Neural progenitor cell (in vitro differentiated cells): Measurements from ENCODE around the gene OR7G1.

Source experiments
- EZH2 ChIP-seq: fragments of 200-600 bp; sonication (generic); IDR thresholded peaks from 2 replicates; pipeline ENCODE4 v1.6.1; 2017; ENCODE audit warnings: antibody characterized with exemption, mild to moderate bottlenecking, moderate library complexity
- EZH2phosphoT487 ChIP-seq: fragments of 200-600 bp; sonication (generic); IDR thresholded peaks from 2 replicates; pipeline ENCODE4 v1.6.1; 2017; ENCODE audit warnings: antibody characterized with exemption
- TF ChIP-seq, protein P1 (sequence below): fragments of 200-600 bp; sonication (generic); IDR thresholded peaks from 2 replicates; pipeline ENCODE4 v1.5.1; 2017; ENCODE audit warnings: antibody characterized with exemption, mild to moderate bottlenecking

DNA sequence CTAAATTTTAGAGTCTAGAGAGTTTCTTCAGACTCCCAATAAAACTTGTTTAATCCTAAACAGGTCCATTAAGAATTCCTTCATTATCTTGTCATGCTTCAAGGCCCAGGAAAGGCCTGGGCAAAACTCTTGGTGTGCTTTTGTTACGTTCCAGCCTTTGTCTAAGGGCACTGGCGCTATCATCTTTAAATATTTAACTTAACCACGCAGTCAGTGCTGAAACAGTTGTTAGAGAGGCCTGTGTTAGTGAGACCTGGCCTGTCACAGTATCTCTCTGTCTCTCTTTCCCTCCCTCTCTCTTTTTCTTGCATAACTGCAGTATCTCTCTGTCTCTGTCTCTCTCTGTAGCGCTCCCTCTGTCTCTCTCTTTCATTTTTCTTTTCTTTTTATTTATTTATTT lies 36.9 kb downstream of the OR7G1 start:
- TF ChIP-seq, protein P1, sequence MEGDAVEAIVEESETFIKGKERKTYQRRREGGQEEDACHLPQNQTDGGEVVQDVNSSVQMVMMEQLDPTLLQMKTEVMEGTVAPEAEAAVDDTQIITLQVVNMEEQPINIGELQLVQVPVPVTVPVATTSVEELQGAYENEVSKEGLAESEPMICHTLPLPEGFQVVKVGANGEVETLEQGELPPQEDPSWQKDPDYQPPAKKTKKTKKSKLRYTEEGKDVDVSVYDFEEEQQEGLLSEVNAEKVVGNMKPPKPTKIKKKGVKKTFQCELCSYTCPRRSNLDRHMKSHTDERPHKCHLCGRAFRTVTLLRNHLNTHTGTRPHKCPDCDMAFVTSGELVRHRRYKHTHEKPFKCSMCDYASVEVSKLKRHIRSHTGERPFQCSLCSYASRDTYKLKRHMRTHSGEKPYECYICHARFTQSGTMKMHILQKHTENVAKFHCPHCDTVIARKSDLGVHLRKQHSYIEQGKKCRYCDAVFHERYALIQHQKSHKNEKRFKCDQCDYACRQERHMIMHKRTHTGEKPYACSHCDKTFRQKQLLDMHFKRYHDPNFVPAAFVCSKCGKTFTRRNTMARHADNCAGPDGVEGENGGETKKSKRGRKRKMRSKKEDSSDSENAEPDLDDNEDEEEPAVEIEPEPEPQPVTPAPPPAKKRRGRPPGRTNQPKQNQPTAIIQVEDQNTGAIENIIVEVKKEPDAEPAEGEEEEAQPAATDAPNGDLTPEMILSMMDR, result no peak
- TF ChIP-seq EZH2 (no peak), EZH2phosphoT487 (no peak)
